Activated naive CD4-positive, alpha-beta T cell treated with Interleukin-2 at 50 U/mL for 16 hours (primary cell): ENCODE data around the gene ERICH4.
A peak's percentile ranks its signal among the peaks of the same experiment; 100 is the strongest.
"Not testable (repeated sequence)": the region's sequence is repeated elsewhere in the genome, so short reads cannot be mapped to it uniquely, and the experiment has no call there.

ENCODE experiments used
- DNase-seq: peaks from one replicate; pipeline ENCODE4 v3.0.0-alpha.2; 2020

The ERICH4 gene

GRCh38 chr19:41436674-41436951, 6.3 kb upstream of the ERICH4 start:
- DNase-seq, result no peak

GRCh38 chr19:41437944-41438574, 4.9 kb upstream of the ERICH4 start:
- no peak for DNase-seq

- DNase-seq, result peak; percentile 97
Measured at GRCh38 chr19:41439441-41440222, 3.3 kb upstream of the ERICH4 start, which contains the start of gene DMAC2. Gene DMAC2, minus strand, starts transcription at chr19:41439912. Its CDS starts 13 bp downstream, at chr19:41439899.

GRCh38 chr19:41441321-41441945, 1.5 kb upstream of the ERICH4 start:
- no peak for DNase-seq

- no peak for DNase-seq
Measured at GRCh38 chr19:41443813-41444455, 978 bp downstream of the ERICH4 start.

- no peak for DNase-seq
Measured at GRCh38 chr19:41445575-41445974, 2.6 kb downstream of the ERICH4 start.

- DNase-seq, result no peak
Measured at GRCh38 chr19:41447732-41448332, 4.9 kb downstream of the ERICH4 start.

GRCh38 chr19:41449079-41449864, 6.3 kb downstream of the ERICH4 start:
- DNase-seq, result peak; percentile 76

GRCh38 chr19:41449865-41450178, 6.9 kb downstream of the ERICH4 start:
- no peak for DNase-seq

- DNase-seq, result no peak
Measured at GRCh38 chr19:41452584-41453275, 9.8 kb downstream of the ERICH4 start.

- no peak for DNase-seq
Measured at GRCh38 chr19:41455936-41456335, 13.0 kb downstream of the ERICH4 start.

- no peak for DNase-seq
Measured at GRCh38 chr19:41456342-41456918, 13.5 kb downstream of the ERICH4 start.

- no peak for DNase-seq
Measured at GRCh38 chr19:41457241-41457640, 14.3 kb downstream of the ERICH4 start.

GRCh38 chr19:41462497-41462896, 19.5 kb downstream of the ERICH4 start:
- DNase-seq, result no peak

GRCh38 chr19:41463257-41464256, 20.6 kb downstream of the ERICH4 start:
- DNase-seq, result not testable (repeated sequence)

GRCh38 chr19:41476583-41476982, 33.6 kb downstream of the ERICH4 start:
- no peak for DNase-seq

GRCh38 chr19:41478171-41478570, 35.2 kb downstream of the ERICH4 start:
- no peak for DNase-seq

- DNase-seq, result no peak
Measured at GRCh38 chr19:41478875-41479756, 36.2 kb downstream of the ERICH4 start.

- DNase-seq, result no peak
Measured at GRCh38 chr19:41479757-41480191, 36.8 kb downstream of the ERICH4 start.
